ENCODE data around the gene MED26.

MED26 gene

GRCh38 chr19:16649734-16650133, 21.7 kb upstream of the MED26 start:
- no peak for DNase-seq

GRCh38 chr19:16645140-16645539, 17.1 kb upstream of the MED26 start:
- DNase-seq = no peak

GRCh38 chr19:16641695-16642094, 13.7 kb upstream of the MED26 start:
- DNase-seq = no peak

- no peak for DNase-seq
Observed at GRCh38 chr19:16640951-16641350, 12.9 kb upstream of the MED26 start.

GRCh38 chr19:16638666-16639065, 10.7 kb upstream of the MED26 start:
- no peak for DNase-seq

- DNase-seq = no peak
Observed at GRCh38 chr19:16637535-16637934, 9.5 kb upstream of the MED26 start.

GRCh38 chr19:16631465-16631864, 3.5 kb upstream of the MED26 start:
- no peak for DNase-seq

- no peak for DNase-seq
Observed at GRCh38 chr19:16628984-16629691, 1.1 kb upstream of the MED26 start.

GRCh38 chr19:16627928-16628182, 149 bp downstream of the MED26 start:
- no peak for DNase-seq

GRCh38 chr19:16627193-16627927, 644 bp downstream of the MED26 start:
- DNase-seq = no peak

GRCh38 chr19:16626796-16627192, 1.2 kb downstream of the MED26 start:
- no peak for DNase-seq

GRCh38 chr19:16625163-16625958, 2.6 kb downstream of the MED26 start:
- no peak for DNase-seq

GRCh38 chr19:16624236-16624635, 3.8 kb downstream of the MED26 start:
- no peak for DNase-seq

- DNase-seq = no peak
Observed at GRCh38 chr19:16623576-16623975, 4.4 kb downstream of the MED26 start.

- DNase-seq = no peak
Observed at GRCh38 chr19:16623066-16623465, 4.9 kb downstream of the MED26 start.

GRCh38 chr19:16621165-16621800, 6.7 kb downstream of the MED26 start:
- DNase-seq = no peak

- no peak for DNase-seq
Observed at GRCh38 chr19:16620584-16620983, 7.4 kb downstream of the MED26 start.

GRCh38 chr19:16620018-16620417, 8.0 kb downstream of the MED26 start:
- no peak for DNase-seq

GRCh38 chr19:16619457-16619856, 8.5 kb downstream of the MED26 start:
- no peak for DNase-seq

- DNase-seq = no peak
Observed at GRCh38 chr19:16618248-16618647, 9.8 kb downstream of the MED26 start.

GRCh38 chr19:16615808-16616207, 12.2 kb downstream of the MED26 start:
- no peak for DNase-seq

GRCh38 chr19:16614941-16615340, 13.1 kb downstream of the MED26 start:
- no peak for DNase-seq

GRCh38 chr19:16613841-16614240, 14.2 kb downstream of the MED26 start:
- DNase-seq = no peak

GRCh38 chr19:16612636-16613035, 15.4 kb downstream of the MED26 start:
- DNase-seq = peak; percentile 33

All from suppressor macrophage treated with lipopolysaccharide for 4 hours (primary cell).